C1 segment of cervical spinal cord (tissue), 14 donors: Measurements from ENCODE around the gene GNG2.

ENCODE experiments used
- DNase-seq, 14 donors: peaks; one replicate each; lab custom pipeline; 2025; lab: John Stamatoyannopoulos, UW

GNG2 gene

GRCh38 chr14:51860164-51860824, at the start of gene GNG2:
GNG2 (plus strand) TSS chr14:51860612; CDS start chr14:51950679, 90,067 bp downstream.
- peak in 11 of 14 donors; percentile 18 to 64 (median 49) for DNase-seq

GRCh38 chr14:51811706-51812105, 48.7 kb upstream of the GNG2 start:
- no peak for DNase-seq

GRCh38 chr14:51816031-51816430, 44.4 kb upstream of the GNG2 start:
- DNase-seq: no peak

- no peak for DNase-seq
Observed at GRCh38 chr14:51817326-51817725, 43.1 kb upstream of the GNG2 start.

GRCh38 chr14:51818748-51819380, 41.5 kb upstream of the GNG2 start:
- no peak for DNase-seq

GRCh38 chr14:51821822-51822221, 38.6 kb upstream of the GNG2 start:
- no peak for DNase-seq

GRCh38 chr14:51822499-51822898, 37.9 kb upstream of the GNG2 start:
- DNase-seq: no peak

- DNase-seq: no peak
Observed at GRCh38 chr14:51823706-51824105, 36.7 kb upstream of the GNG2 start.

- no peak for DNase-seq
Observed at GRCh38 chr14:51824191-51824590, 36.2 kb upstream of the GNG2 start.

GRCh38 chr14:51825926-51826325, 34.5 kb upstream of the GNG2 start:
- no peak for DNase-seq

- DNase-seq: no peak
Observed at GRCh38 chr14:51828017-51828797, 32.2 kb upstream of the GNG2 start.

GRCh38 chr14:51834240-51834639, 26.2 kb upstream of the GNG2 start:
- DNase-seq: no peak

- no peak for DNase-seq
Observed at GRCh38 chr14:51836417-51836816, 24.0 kb upstream of the GNG2 start.

GRCh38 chr14:51844081-51844881, 16.1 kb upstream of the GNG2 start:
- no peak for DNase-seq

GRCh38 chr14:51845811-51846210, 14.6 kb upstream of the GNG2 start:
- DNase-seq: no peak

GRCh38 chr14:51846631-51847488, 13.6 kb upstream of the GNG2 start:
- peak in 4 of 14 donors; percentile 4 to 35 (median 20) for DNase-seq

GRCh38 chr14:51847489-51847796, 13.0 kb upstream of the GNG2 start:
- no peak for DNase-seq

- no peak for DNase-seq
Observed at GRCh38 chr14:51848120-51848519, 12.3 kb upstream of the GNG2 start.

- no peak for DNase-seq
Observed at GRCh38 chr14:51849097-51849496, 11.3 kb upstream of the GNG2 start.

GRCh38 chr14:51850651-51851050, 9.8 kb upstream of the GNG2 start:
- no peak for DNase-seq

- DNase-seq: no peak
Observed at GRCh38 chr14:51852541-51852940, 7.9 kb upstream of the GNG2 start.
